Mesothelial cell of epicardium (in vitro differentiated cells): ENCODE measurements around the gene EIF4H. TPM values are rescaled to one million over a fixed set of nuclear protein-coding genes. Genes with fewer than 3 reads are reported as not detected.
"Not testable (repeated sequence)": the region's sequence is repeated elsewhere in the genome, so short reads cannot be mapped to it uniquely, and the experiment has no call there.

ENCODE experiments used
- DNase-seq, 2 experiments: peaks; one replicate each; pipeline ENCODE4 v3.0.0; 2021; ENCODE audit warnings: low spot score in 2 of 2; ENCODE audit not compliant: unreplicated experiment in 2 of 2
- H3K27ac Mint-ChIP-seq: 2 replicates; pipeline ENCODE4 v1.8.0; 2021; ENCODE audit warnings: mixed read lengths
- H3K27me3 Mint-ChIP-seq: 2 replicates; pipeline ENCODE4 v1.8.0; 2021; ENCODE audit warnings: low read depth, mixed read lengths
- H3K36me3 Mint-ChIP-seq: 2 replicates; pipeline ENCODE4 v1.8.0; 2021; ENCODE audit warnings: mixed read lengths
- H3K4me1 Mint-ChIP-seq: 2 replicates; pipeline ENCODE4 v1.8.0; 2021; ENCODE audit warnings: mixed read lengths
- H3K4me3 Mint-ChIP-seq: 2 replicates; pipeline ENCODE4 v1.8.0; 2021; ENCODE audit warnings: mild to moderate bottlenecking, moderate library complexity, mixed read lengths
- H3K9me3 Mint-ChIP-seq: 2 replicates; pipeline ENCODE4 v1.8.0; 2021; ENCODE audit warnings: mixed read lengths
- total RNA-seq: library from RNA; stranded (reverse); gene quantifications from 3 replicates; pipeline ENCODE4 v1.2.1, GENCODE V29; 2021
- TF ChIP-seq, protein P1 (sequence below): fragments of 200-600 bp; sonication (generic); IDR thresholded peaks from one replicate; pipeline ENCODE4 v1.5.0; 2021; ENCODE audit warnings: antibody characterized with exemption; ENCODE audit not compliant: unreplicated experiment

EIF4H gene
- total RNA-seq, 1 donor from 2014 or later = 270 TPM

DNA sequence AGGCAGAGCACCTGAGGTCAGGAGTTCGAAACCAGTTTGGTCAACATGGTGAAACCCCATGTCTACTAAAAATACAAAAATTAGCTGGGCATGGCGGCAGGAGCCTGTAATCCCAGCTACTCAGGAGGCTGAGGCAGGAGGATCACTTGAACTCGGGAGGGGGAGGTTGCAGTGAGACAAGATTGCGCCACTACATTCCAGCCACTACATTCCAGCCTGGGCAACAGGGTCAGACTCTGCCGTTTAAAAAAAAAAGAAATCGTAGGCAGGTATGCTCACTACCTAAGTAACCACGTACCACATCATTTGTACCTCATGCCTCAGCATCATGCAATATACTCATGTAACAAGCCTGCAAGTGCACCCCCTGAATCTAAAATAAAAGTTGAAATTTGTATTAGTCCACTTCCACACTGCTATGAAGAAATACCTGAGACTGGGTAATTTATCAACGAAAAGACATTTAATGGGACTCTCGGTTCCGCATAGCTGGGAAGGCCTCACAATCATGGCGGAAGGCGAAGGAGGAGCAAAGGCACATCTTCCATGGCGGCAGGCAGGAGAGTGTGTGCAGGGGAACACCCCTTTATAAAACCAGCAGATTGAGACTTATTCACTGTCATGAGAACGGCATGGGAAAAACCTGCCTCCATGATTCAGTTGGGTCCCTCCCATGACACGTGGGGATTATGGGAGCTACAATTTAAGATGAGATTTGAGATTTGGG, 8.1 kb upstream of the EIF4H start:
- Mint-ChIP-seq H3K27ac (no peak overlapping the region), H3K36me3 (peaks cover 7% of the 10 kb centered on the region), H3K27me3 (no peaks in the 10 kb centered on the region), H3K9me3 (peaks cover 4% of the 10 kb centered on the region), H3K4me3 (no peak overlapping the region), H3K4me1 (peaks cover 5% of the 10 kb centered on the region)
- TF ChIP-seq, protein P1, sequence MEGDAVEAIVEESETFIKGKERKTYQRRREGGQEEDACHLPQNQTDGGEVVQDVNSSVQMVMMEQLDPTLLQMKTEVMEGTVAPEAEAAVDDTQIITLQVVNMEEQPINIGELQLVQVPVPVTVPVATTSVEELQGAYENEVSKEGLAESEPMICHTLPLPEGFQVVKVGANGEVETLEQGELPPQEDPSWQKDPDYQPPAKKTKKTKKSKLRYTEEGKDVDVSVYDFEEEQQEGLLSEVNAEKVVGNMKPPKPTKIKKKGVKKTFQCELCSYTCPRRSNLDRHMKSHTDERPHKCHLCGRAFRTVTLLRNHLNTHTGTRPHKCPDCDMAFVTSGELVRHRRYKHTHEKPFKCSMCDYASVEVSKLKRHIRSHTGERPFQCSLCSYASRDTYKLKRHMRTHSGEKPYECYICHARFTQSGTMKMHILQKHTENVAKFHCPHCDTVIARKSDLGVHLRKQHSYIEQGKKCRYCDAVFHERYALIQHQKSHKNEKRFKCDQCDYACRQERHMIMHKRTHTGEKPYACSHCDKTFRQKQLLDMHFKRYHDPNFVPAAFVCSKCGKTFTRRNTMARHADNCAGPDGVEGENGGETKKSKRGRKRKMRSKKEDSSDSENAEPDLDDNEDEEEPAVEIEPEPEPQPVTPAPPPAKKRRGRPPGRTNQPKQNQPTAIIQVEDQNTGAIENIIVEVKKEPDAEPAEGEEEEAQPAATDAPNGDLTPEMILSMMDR = no peak
- no peak for DNase-seq

DNA sequence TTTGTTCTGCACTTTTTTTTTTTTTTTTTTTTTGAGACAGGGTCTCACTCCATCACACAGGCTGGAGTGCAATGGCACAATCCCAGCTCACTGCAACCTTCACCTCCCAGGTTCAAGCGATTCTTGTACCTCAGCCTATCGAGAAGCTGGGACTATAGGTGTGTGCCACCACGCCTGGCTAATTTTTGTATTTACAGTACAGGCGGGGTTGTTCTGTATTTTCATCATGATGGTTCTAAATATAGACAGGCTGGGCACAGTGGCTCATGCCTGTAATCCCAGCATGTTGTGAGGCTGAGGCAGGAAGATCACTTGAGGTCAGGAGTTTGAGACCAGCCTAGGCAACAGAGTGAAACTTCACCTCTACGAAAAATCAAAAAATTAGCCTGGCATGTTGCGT, 6.8 kb upstream of the EIF4H start:
- not testable (repeated sequence) for H3K4me1 Mint-ChIP-seq

DNA sequence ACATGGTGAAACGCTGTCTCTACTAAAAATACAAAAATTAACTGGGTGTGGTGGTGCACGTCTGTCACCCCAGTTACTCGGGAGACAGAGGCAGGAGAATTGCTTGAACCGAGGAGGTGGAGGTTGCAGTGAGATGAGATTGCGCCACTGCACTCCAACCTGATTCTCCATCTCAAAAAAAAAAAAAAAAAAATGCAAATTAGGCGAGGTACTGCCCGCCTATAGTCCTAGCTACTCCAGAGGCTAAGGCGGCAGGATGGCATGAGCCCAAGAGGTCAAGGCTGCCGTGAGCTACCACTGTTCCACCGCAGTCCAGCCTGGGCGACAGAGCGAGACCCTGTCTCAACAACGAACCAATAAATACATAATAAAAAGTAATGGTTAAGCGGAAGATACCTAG, 1.1 kb upstream of the EIF4H start:
- no peaks in the 10 kb centered on the region for H3K9me3 Mint-ChIP-seq

More for the DNA sequence above, 6.8 kb upstream of the EIF4H start:
- H3K27ac Mint-ChIP-seq, H3K27me3 Mint-ChIP-seq, H3K36me3 Mint-ChIP-seq, H3K9me3 Mint-ChIP-seq, DNase-seq, H3K4me3 Mint-ChIP-seq: not testable (repeated sequence)

DNA sequence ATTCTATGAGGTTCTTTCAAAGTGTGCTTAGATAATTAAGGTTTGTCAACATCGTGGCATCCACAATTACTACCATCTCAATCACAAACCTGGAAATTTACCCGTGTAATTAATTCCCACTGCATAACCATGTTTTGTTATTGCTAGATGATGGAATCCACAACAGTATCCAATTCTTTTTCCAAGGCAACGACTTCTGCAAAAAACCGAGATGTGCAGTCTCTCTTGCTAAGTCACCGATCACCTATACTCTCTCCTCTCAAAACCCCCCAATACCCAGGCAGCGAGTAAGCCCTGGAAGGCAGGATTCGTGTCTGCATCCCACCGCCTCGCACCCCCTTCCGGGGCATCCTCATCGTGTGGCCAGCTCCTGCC, 678 bp upstream of the EIF4H start:
- TF ChIP-seq, protein P1 = no peak
- H3K4me3 Mint-ChIP-seq = peak overlapping the region; percentile 85
- peaks cover 39% of the 10 kb centered on the region for H3K4me1 Mint-ChIP-seq
- peak overlapping the region; percentile 93 for H3K27ac Mint-ChIP-seq
- no peaks in the 10 kb centered on the region for H3K36me3 Mint-ChIP-seq
- H3K27me3 Mint-ChIP-seq = no peaks in the 10 kb centered on the region
- no peak for DNase-seq
- no peaks in the 10 kb centered on the region for H3K9me3 Mint-ChIP-seq

More for the DNA sequence above, 1.1 kb upstream of the EIF4H start:
- peak overlapping the region; percentile 85 for H3K4me3 Mint-ChIP-seq
- DNase-seq = no peak
- no peaks in the 10 kb centered on the region for H3K36me3 Mint-ChIP-seq
- no peaks in the 10 kb centered on the region for H3K27me3 Mint-ChIP-seq
- peak overlapping the region; percentile 93 for H3K27ac Mint-ChIP-seq
- TF ChIP-seq, protein P1 = no peak
- peaks cover 39% of the 10 kb centered on the region for H3K4me1 Mint-ChIP-seq

DNA sequence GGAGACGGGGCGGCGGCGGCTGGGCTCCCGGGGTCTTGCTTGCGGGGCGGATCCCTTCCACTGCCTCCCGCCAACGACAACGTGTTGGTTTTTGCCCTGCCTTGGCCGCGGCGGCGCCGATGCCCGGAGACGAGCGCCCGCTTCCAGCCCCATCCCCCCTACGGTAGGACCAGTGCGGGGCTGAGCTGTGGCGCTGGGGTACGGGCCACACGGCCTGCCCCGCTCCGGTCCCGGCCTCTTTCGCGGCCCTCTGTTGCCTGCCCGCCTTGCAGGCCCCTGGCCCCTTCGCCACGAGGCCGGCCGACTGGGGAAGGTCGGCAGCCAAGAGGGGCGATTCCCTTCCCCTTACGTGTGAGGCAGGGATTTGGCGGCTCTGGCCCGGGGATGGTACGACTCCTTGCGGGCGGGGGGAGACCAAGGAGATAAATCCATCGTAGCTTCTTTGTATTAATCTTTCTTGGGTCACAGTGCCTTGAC, 488 bp downstream of the EIF4H start:
- H3K27me3 Mint-ChIP-seq = no peaks in the 10 kb centered on the region
- H3K4me1 Mint-ChIP-seq = peaks cover 46% of the 10 kb centered on the region
- no peaks in the 10 kb centered on the region for H3K9me3 Mint-ChIP-seq
- H3K27ac Mint-ChIP-seq = peak overlapping the region; percentile 97
- TF ChIP-seq, protein P1 = no peak
- H3K4me3 Mint-ChIP-seq = peak overlapping the region; percentile 83
- H3K36me3 Mint-ChIP-seq = peaks cover 3% of the 10 kb centered on the region
- peak; percentile 29 to 62 for DNase-seq

DNA sequence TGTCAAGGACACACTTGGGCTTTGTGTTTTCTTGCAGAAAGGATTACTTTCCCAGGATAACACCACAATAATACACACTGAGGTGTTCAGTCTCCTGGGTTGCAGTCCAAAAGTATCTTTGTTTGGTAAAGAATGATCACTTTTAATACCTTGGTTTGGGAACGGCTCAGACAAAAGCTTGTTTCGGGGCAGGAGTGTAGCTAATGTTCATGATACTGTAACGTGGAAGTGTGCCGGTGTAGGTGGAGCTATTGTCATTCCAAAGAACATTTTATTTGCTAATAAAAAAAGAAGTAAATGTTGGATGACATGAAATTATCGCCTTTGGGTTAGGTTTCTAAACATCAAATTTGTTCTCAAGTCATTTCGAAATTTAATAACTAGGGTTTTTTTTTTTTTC, 1.2 kb downstream of the EIF4H start:
- H3K36me3 Mint-ChIP-seq = peaks cover 3% of the 10 kb centered on the region
- H3K27me3 Mint-ChIP-seq = no peaks in the 10 kb centered on the region
- peak overlapping the region; percentile 83 for H3K4me3 Mint-ChIP-seq
- TF ChIP-seq, protein P1 = no peak
- peak overlapping the region; percentile 97 for H3K27ac Mint-ChIP-seq
- H3K4me1 Mint-ChIP-seq = peaks cover 46% of the 10 kb centered on the region
- no peak for DNase-seq
- H3K9me3 Mint-ChIP-seq = no peaks in the 10 kb centered on the region
